Lower lobe of right lung (tissue), 2 donors: ENCODE measurements around the gene TTLL9. TPM values are rescaled to one million over a fixed set of nuclear protein-coding genes. Genes with fewer than 3 reads are reported as not detected.

Experiments used
- ATAC-seq, 2 donors: fragments of 200-7000 bp; cut with Tn5 transposase; one replicate each; pipeline ENCODE4 v1.9.1; 2020 to 2022; ENCODE audit warnings: mild to moderate bottlenecking in 2 of 2, moderate library complexity in 2 of 2
- DNase-seq: peaks from one replicate; pipeline ENCODE4 v3.0.0-alpha.2; 2020
- H3K27ac ChIP-seq: fragments of 200-600 bp; one replicate; pipeline ENCODE4 v1.8.0; 2022
- H3K27me3 ChIP-seq: fragments of 200-600 bp; one replicate; pipeline ENCODE4 v1.8.0; 2022; ENCODE audit warnings: low read depth
- H3K36me3 ChIP-seq: fragments of 200-600 bp; one replicate; pipeline ENCODE4 v1.8.0; 2022; ENCODE audit warnings: mild to moderate bottlenecking
- H3K4me1 ChIP-seq: fragments of 200-600 bp; one replicate; pipeline ENCODE4 v1.8.0; 2022
- H3K4me3 ChIP-seq: fragments of 200-600 bp; one replicate; pipeline ENCODE4 v1.8.0; 2022; ENCODE audit warnings: mild to moderate bottlenecking
- H3K9me3 ChIP-seq: fragments of 200-600 bp; one replicate; pipeline ENCODE4 v1.8.0; 2022
- intact Hi-C: fragments of 100-400 bp; cut with DNase I; formaldehyde crosslinking; loops from one replicate; pipeline ENCODE4 v1.11.0; 2022
- total RNA-seq: library from RNA; stranded (reverse); fragmentation: NEBNext Ultra II Directional; extraction: Animal tissue kit (Norgen Biotek cat#: 25700); gene quantifications from one replicate; pipeline ENCODE4 v1.2.1, GENCODE V29; 2021
- TF ChIP-seq, protein P1 (sequence below): fragments of 200-600 bp; IDR thresholded peaks from one replicate; pipeline ENCODE4 v1.8.0; 2022; ENCODE audit warnings: antibody characterized with exemption, mild to moderate bottlenecking
- donor health status: DM: no; HTN: yes; CAD: no; lungs with severe emphysema.

TTLL9 gene
- total RNA-seq, 1 donor from 2014 or later = 5.9 TPM

DNA sequence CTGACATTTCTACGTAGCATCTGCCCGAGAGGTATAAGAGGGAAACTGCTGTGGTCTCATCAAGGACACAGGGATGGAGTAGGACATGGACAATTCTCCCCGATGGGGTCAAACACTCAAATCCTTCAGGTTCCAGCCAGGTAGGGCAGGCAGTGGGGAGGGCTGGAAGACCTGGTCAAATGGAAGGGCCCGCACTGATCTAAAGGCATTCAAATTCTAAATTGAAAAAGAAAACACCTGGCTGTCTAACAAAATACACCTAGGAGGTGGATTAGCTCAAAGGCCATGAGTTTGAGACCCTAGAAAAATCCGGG is 8.3 kb upstream of the TTLL9 start:
- TF ChIP-seq, protein P1, sequence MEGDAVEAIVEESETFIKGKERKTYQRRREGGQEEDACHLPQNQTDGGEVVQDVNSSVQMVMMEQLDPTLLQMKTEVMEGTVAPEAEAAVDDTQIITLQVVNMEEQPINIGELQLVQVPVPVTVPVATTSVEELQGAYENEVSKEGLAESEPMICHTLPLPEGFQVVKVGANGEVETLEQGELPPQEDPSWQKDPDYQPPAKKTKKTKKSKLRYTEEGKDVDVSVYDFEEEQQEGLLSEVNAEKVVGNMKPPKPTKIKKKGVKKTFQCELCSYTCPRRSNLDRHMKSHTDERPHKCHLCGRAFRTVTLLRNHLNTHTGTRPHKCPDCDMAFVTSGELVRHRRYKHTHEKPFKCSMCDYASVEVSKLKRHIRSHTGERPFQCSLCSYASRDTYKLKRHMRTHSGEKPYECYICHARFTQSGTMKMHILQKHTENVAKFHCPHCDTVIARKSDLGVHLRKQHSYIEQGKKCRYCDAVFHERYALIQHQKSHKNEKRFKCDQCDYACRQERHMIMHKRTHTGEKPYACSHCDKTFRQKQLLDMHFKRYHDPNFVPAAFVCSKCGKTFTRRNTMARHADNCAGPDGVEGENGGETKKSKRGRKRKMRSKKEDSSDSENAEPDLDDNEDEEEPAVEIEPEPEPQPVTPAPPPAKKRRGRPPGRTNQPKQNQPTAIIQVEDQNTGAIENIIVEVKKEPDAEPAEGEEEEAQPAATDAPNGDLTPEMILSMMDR = no peak
- intact Hi-C loops = no loop called here
- ATAC-seq (no peak), DNase-seq (no peak)
- H3K27ac ChIP-seq = no peak overlapping the region
- no peaks in the 10 kb centered on the region for H3K36me3 ChIP-seq
- peaks cover 13% of the 10 kb centered on the region for H3K4me1 ChIP-seq
- H3K27me3 ChIP-seq = peaks cover 21% of the 10 kb centered on the region
- H3K4me3 ChIP-seq = no peak overlapping the region
- H3K9me3 ChIP-seq = no peaks in the 10 kb centered on the region

DNA sequence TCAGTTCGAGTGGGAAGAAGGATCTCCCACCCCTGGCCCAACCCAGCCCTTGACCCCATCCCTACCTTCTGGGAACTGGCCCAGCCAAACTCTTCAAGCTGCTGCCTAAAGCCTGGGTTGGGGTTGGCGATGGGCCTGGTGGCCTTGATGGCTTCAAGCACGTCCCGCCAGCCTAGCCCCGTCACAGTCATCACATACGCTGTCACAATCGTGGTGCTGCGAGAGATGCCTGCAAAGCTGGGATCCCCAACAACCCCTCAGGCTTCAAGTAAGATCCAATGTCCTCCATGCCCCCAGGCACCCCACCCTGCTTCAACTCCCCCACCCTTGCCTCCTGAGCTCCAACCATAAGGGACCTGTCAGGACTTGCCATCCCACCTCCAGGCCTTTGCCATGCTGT is 7.9 kb upstream of the TTLL9 start:
- Histone ChIP-seq H3K4me1 (peaks cover 13% of the 10 kb centered on the region), H3K36me3 (no peaks in the 10 kb centered on the region), H3K4me3 (no peak overlapping the region), H3K9me3 (no peaks in the 10 kb centered on the region), H3K27me3 (peaks cover 21% of the 10 kb centered on the region), H3K27ac (no peak overlapping the region)
- ATAC-seq (no peak), DNase-seq (no peak)
- TF ChIP-seq, protein P1 = no peak
- intact Hi-C loops = no loop called here

DNA sequence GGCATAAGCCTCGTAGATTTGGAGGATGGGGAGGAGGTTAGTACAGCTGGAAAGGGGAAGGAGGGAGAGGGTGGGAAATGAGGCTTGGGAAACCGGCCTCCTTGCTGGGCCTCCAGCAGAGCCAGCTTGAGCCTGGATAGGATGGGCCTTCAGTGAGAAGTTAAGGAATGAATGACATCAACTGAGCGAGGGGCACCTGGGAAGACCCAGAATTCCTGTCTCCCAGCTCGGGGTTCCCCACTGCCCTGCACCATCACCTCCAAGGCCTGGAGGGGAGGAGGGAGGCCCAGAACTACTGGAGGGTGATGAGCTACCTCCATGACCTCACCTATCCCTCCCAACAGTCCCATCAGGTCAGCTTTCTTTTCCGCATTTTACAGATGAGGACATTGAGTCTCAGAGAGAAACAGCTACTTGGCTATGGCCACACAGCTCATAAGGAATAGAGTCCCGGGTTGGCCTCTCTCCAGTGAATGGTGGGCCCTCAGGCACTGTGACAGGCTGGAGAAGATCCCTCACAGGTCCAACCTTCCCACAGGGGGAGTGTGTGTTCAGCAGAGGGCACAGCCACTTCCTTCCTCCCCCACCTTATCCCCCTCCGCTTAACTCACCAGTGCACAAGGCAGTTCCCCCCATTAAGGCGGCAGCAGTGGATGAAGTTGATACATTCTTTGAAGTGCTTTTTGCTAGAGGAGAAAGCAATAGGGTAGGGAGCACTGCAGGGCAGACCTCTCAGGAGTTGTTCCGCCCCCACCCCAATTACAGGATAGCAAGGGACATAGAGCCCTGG is 6.9 kb upstream of the TTLL9 start:
- TF ChIP-seq, protein P1 = no peak
- no peaks in the 10 kb centered on the region for H3K9me3 ChIP-seq
- intact Hi-C loops = no loop called here
- ATAC-seq = no peak
- no peaks in the 10 kb centered on the region for H3K36me3 ChIP-seq
- H3K27me3 ChIP-seq = peaks cover 13% of the 10 kb centered on the region
- no peak overlapping the region for H3K27ac ChIP-seq
- DNase-seq = no peak
- H3K4me1 ChIP-seq = peaks cover 13% of the 10 kb centered on the region
- no peak overlapping the region for H3K4me3 ChIP-seq

DNA sequence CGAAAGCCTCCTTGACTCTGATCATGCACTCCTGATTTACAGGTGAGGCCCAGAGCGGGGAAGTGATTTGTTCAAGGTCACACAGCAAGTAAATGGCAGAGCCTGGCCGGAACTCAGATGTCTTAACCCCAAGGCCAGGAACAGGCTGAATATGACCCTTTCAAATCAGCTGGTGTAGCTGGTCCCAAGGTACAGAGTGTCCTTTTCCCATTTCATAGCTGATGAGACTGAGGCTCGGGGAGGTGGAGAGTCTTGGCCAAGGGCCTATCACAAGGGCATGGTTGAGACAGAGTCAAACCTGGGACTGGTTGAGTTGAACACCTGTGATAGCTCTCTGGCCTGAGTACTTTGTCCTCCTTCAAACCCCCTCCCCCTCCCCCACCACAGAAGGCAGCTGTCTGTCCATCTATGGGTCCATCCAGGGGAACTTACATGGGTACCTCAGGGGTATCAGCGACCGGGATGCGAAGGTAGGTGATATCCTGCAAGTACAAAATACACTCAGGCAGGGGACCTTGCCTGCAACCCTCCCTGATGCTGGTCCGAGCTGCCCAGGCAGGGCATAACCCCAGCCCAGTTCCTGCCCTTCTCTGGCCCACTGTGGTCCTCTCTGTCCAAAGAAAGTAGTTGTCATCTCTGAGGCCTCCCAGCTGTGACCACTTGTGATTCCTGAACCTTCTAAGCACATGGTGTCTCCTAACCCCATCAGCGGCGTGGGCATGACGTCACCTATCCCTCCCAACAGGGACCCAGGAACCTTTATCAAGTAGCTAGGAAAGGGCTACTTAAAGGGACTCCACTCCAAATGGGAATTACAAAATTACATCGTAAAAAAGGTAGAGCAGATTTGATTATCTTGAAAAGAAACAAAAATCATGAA is 5.7 kb upstream of the TTLL9 start:
- intact Hi-C loops = no loop called here
- Histone ChIP-seq H3K9me3 (no peaks in the 10 kb centered on the region), H3K4me3 (no peak overlapping the region), H3K4me1 (peaks cover 19% of the 10 kb centered on the region), H3K27me3 (peaks cover 20% of the 10 kb centered on the region), H3K36me3 (no peaks in the 10 kb centered on the region), H3K27ac (no peak overlapping the region)
- ATAC-seq = no peak
- TF ChIP-seq, protein P1 = no peak
- DNase-seq = no peak

DNA sequence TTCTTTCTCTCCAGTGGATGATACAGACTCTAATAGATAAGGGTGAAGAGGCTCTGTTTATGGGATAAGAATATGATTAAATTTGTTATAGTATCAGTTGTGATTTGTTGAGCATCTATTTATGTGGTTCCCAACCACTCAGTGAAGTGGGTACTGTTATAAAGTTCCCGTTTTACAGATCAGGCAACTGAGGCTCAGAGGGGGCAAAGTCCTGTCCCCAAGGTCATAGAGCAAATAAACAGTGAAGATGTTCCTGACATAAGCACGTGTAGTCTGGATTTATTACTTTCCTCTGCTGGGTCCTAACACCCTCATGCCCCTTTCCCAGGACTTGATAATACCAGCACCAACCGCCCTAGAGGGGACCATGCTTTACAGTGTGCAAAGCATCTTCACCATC is 4.2 kb upstream of the TTLL9 start:
- intact Hi-C loops = no loop called here
- no peak for ATAC-seq

More for the DNA sequence above, 4.2 kb upstream of the TTLL9 start:
- Histone ChIP-seq H3K27me3 (peaks cover 19% of the 10 kb centered on the region), H3K4me1 (peaks cover 17% of the 10 kb centered on the region), H3K36me3 (no peaks in the 10 kb centered on the region), H3K9me3 (no peaks in the 10 kb centered on the region), H3K27ac (no peak overlapping the region), H3K4me3 (no peak overlapping the region)
- DNase-seq = no peak
- TF ChIP-seq, protein P1 = no peak
